HEK293 (cell line): ENCODE data around the gene ACTL6B.
"Not testable (repeated sequence)": the region's sequence is repeated elsewhere in the genome, so short reads cannot be mapped to it uniquely, and the experiment has no call there.

Experiments used
- CTCF ChIA-PET: fragments of 350-600 bp; formaldehyde crosslinking; extraction: SDS; loops from one replicate; lab custom pipeline; 2021; ENCODE audit warnings: antibody characterized with exemption; lab: Yijun Ruan, JAX
- POLR2A ChIA-PET: fragments of 300-600 bp; formaldehyde crosslinking; extraction: SDS; loops from one replicate; lab custom pipeline; 2020; ENCODE audit warnings: antibody characterized with exemption, inconsistent platforms; lab: Yijun Ruan, JAX
- H3K27ac ChIP-seq: fragments of 200-500 bp; sonication (Bioruptor generic); 2 replicates; pipeline ENCODE4 v1.5.1; 2014; ENCODE audit warnings: low read depth, low read length, control low read depth, inconsistent platforms; ENCODE audit errors: extremely low read depth
- H3K36me3 ChIP-seq, 2 experiments: fragments of 200-500 bp in 1 of 2; sonication (Bioruptor generic) in 1 of 2; 1 replicate in 1 of 2; 2 replicates in 1 of 2; pipeline ENCODE4 v1.5.1; 2014 to 2017; ENCODE audit warnings: inconsistent platforms in 2 of 2, low read length in 2 of 2; ENCODE audit not compliant: control insufficient read depth in 2 of 2, insufficient read depth in 1 of 2
- H3K4me1 ChIP-seq: fragments of 200-500 bp; sonication (Bioruptor generic); 2 replicates; pipeline ENCODE4 v1.5.1; 2014; ENCODE audit warnings: mild to moderate bottlenecking, low read length, inconsistent platforms; ENCODE audit not compliant: control insufficient read depth, insufficient read depth
- H3K4me3 ChIP-seq: 2 replicates; pipeline ENCODE4 v1.5.1; 2011; ENCODE audit warnings: low read depth, mild to moderate bottlenecking, control low read depth, low read length, moderate library complexity
- H3K9me3 ChIP-seq: fragments of 200-500 bp; sonication (Bioruptor generic); 2 replicates; pipeline ENCODE4 v1.5.1; 2014; ENCODE audit warnings: low read depth, low read length, inconsistent platforms; ENCODE audit not compliant: control insufficient read depth, insufficient read depth
- FEZF1 ChIP-seq: fragments of 450-650 bp; formaldehyde crosslinking; IDR thresholded peaks from 2 replicates; pipeline ENCODE4 v1.5.1; 2016; ENCODE audit warnings: missing biosample characterization, missing genetic modification characterization
- HOXC10 ChIP-seq: sonication (generic); formaldehyde crosslinking; IDR thresholded peaks from 2 replicates; pipeline ENCODE4 v1.8.1; 2023; ENCODE audit warnings: mild to moderate bottlenecking, missing genetic modification reagents
- HOXD13 ChIP-seq: sonication (generic); formaldehyde crosslinking; IDR thresholded peaks from 2 replicates; pipeline ENCODE4 v1.8.0; 2022; ENCODE audit warnings: missing genetic modification reagents, borderline replicate concordance
- SCRT1 ChIP-seq: fragments of 450-650 bp; formaldehyde crosslinking; IDR thresholded peaks from 2 replicates; pipeline ENCODE4 v1.5.1; 2016; ENCODE audit warnings: missing biosample characterization, missing genetic modification characterization, borderline replicate concordance
- ZBTB8A ChIP-seq: fragments of 450-650 bp; formaldehyde crosslinking; IDR thresholded peaks from 2 replicates; pipeline ENCODE4 v1.5.1; 2016; ENCODE audit warnings: missing biosample characterization, missing genetic modification characterization
- ZNF146 ChIP-seq: fragments of 450-650 bp; formaldehyde crosslinking; IDR thresholded peaks from 2 replicates; pipeline ENCODE4 v1.5.1; 2016; ENCODE audit warnings: missing biosample characterization, missing genetic modification characterization
- ZNF157 ChIP-seq: fragments of 450-650 bp; formaldehyde crosslinking; IDR thresholded peaks from 2 replicates; pipeline ENCODE4 v1.5.1; 2016; ENCODE audit warnings: missing biosample characterization, missing genetic modification characterization
- ZNF404 ChIP-seq: fragments of 450-650 bp; formaldehyde crosslinking; IDR thresholded peaks from 2 replicates; pipeline ENCODE4 v1.5.1; 2017; ENCODE audit warnings: missing biosample characterization, missing genetic modification characterization
- ZNF473 ChIP-seq: fragments of 450-650 bp; formaldehyde crosslinking; IDR thresholded peaks from 2 replicates; pipeline ENCODE4 v1.5.1; 2017; ENCODE audit warnings: missing biosample characterization, missing genetic modification characterization
- ZNF521 ChIP-seq: fragments of 450-650 bp; formaldehyde crosslinking; IDR thresholded peaks from 2 replicates; pipeline ENCODE4 v1.5.1; 2017; ENCODE audit warnings: missing biosample characterization, mild to moderate bottlenecking, missing genetic modification characterization
- ZNF561 ChIP-seq: fragments of 450-650 bp; IDR thresholded peaks from 2 replicates; pipeline ENCODE4 v1.5.1; 2018; ENCODE audit warnings: missing biosample characterization, missing genetic modification characterization, borderline replicate concordance
- ZNF664 ChIP-seq: fragments of 450-650 bp; formaldehyde crosslinking; IDR thresholded peaks from 2 replicates; pipeline ENCODE4 v1.5.1; 2016; ENCODE audit warnings: missing biosample characterization, missing genetic modification characterization
- ZNF777 ChIP-seq: fragments of 450-650 bp; formaldehyde crosslinking; IDR thresholded peaks from 2 replicates; pipeline ENCODE4 v1.5.1; 2017; ENCODE audit warnings: missing biosample characterization, missing genetic modification characterization, borderline replicate concordance
- ZNF785 ChIP-seq: fragments of 450-650 bp; formaldehyde crosslinking; IDR thresholded peaks from 2 replicates; pipeline ENCODE4 v1.5.1; 2016; ENCODE audit warnings: missing biosample characterization, missing genetic modification characterization
- TF ChIP-seq, protein P1 (sequence below): fragments of 450-650 bp; formaldehyde crosslinking; conservative IDR thresholded peaks from 2 replicates; pipeline ENCODE4 v1.5.1; 2016; ENCODE audit warnings: low read depth, missing biosample characterization, missing genetic modification characterization
- TF ChIP-seq, protein P2 (sequence below): fragments of 450-650 bp; formaldehyde crosslinking; IDR thresholded peaks from 2 replicates; pipeline ENCODE4 v1.5.1; 2016; ENCODE audit warnings: missing biosample characterization, missing genetic modification characterization, low read depth

ACTL6B gene

DNA sequence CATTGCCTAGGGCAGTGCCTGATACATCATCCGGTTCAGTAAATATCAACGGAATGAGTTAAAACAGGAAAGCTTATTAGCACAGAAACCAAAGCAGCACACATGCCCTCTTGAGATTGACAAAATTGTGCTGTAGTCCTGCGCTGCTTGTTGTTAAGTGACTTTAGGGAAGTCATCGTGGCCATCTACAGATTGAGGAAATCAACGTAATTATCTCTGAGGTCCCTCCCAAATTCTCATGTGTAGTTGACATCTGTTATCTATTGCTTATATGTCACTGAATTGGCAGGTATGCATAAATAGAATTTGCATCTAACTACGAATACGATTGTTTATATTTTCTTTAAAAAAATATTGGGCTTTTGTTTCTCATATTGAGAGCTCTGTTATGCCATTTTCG lies 13.8 kb upstream of the ACTL6B start (continued):
- TF ChIP-seq, protein P1, sequence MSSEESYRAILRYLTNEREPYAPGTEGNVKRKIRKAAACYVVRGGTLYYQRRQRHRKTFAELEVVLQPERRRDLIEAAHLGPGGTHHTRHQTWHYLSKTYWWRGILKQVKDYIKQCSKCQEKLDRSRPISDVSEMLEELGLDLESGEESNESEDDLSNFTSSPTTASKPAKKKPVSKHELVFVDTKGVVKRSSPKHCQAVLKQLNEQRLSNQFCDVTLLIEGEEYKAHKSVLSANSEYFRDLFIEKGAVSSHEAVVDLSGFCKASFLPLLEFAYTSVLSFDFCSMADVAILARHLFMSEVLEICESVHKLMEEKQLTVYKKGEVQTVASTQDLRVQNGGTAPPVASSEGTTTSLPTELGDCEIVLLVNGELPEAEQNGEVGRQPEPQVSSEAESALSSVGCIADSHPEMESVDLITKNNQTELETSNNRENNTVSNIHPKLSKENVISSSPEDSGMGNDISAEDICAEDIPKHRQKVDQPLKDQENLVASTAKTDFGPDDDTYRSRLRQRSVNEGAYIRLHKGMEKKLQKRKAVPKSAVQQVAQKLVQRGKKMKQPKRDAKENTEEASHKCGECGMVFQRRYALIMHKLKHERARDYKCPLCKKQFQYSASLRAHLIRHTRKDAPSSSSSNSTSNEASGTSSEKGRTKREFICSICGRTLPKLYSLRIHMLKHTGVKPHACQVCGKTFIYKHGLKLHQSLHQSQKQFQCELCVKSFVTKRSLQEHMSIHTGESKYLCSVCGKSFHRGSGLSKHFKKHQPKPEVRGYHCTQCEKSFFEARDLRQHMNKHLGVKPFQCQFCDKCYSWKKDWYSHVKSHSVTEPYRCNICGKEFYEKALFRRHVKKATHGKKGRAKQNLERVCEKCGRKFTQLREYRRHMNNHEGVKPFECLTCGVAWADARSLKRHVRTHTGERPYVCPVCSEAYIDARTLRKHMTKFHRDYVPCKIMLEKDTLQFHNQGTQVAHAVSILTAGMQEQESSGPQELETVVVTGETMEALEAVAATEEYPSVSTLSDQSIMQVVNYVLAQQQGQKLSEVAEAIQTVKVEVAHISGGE = no peak
- TF ChIP-seq ZNF777 (no peak), ZNF157 (tag by site-specific recombination) (no peak)
- TF ChIP-seq, protein P2, sequence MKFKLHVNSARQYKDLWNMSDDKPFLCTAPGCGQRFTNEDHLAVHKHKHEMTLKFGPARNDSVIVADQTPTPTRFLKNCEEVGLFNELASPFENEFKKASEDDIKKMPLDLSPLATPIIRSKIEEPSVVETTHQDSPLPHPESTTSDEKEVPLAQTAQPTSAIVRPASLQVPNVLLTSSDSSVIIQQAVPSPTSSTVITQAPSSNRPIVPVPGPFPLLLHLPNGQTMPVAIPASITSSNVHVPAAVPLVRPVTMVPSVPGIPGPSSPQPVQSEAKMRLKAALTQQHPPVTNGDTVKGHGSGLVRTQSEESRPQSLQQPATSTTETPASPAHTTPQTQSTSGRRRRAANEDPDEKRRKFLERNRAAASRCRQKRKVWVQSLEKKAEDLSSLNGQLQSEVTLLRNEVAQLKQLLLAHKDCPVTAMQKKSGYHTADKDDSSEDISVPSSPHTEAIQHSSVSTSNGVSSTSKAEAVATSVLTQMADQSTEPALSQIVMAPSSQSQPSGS = no peak
- TF ChIP-seq, all 188 proteins: peak for 0

DNA sequence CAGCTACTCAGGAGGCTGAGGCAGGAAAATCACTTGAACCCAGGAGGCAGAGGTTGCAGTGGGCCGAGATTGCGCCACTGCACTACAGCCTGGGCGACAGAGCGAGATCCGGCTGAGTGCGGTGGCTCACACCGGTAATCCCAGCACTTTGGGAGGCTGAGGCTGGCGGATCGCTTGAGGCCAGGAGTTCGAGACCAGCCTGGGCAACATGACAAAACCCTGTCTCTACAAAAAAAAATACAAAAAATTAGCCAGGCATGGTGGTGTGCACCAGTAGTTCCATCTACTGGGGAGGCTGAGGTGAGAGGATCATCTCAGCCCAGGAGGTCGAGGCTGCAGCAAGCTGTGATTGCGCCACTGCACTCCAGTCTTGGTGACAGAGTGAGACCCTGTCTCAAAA lies 12.9 kb upstream of the ACTL6B start:
- POLR2A ChIA-PET, H3K27ac ChIP-seq, H3K4me1 ChIP-seq, H3K9me3 ChIP-seq, H3K36me3 ChIP-seq, H3K4me3 ChIP-seq, CTCF ChIA-PET: not testable (repeated sequence)

DNA sequence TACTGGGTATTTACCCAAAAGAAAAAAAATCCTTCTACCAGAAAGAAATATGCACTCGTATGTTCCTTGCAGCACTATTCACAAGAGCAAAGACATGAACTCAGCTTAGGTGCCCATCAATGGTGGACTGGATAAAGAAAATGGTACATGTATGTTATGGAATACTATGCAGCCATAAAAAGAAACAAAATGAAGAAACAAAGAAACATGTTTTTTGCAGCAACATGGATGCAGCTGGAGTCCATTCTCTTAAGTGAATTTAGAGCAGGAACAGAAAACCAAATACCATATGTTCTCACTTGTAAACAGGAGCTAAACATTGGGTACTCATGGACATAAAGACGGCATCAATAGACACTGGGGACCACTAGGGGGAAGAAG lies 11.8 kb upstream of the ACTL6B start:
- TF ChIP-seq ZNF404 (tag by site-specific recombination) = no peak
- peak; percentile 67 for TF ChIP-seq ZNF146 (tag by site-specific recombination)
- no peak for TF ChIP-seq ZNF785 (tag by site-specific recombination)
- no peak for TF ChIP-seq ZNF561
- TF ChIP-seq HOXD13 (CRISPR knock-in tag) = no peak
- TF ChIP-seq, all 188 proteins: peak for 1
- POLR2A ChIA-PET = no interaction called here
- Histone ChIP-seq H3K36me3 (no peaks in the 10 kb centered on the region; a peak in 1 of 3 replicates), H3K9me3 (no peaks in the 10 kb centered on the region), H3K4me1 (no peaks in the 10 kb centered on the region), H3K4me3 (no peak overlapping the region), H3K27ac (no peak overlapping the region)
- CTCF ChIA-PET = interaction anchor here (0.6 to 2.0 kb wide), 2 partner anchors 33 to 57 kb away, joined by 5 to 9 read pairs; no protein-coding TSS in a partner anchor

DNA sequence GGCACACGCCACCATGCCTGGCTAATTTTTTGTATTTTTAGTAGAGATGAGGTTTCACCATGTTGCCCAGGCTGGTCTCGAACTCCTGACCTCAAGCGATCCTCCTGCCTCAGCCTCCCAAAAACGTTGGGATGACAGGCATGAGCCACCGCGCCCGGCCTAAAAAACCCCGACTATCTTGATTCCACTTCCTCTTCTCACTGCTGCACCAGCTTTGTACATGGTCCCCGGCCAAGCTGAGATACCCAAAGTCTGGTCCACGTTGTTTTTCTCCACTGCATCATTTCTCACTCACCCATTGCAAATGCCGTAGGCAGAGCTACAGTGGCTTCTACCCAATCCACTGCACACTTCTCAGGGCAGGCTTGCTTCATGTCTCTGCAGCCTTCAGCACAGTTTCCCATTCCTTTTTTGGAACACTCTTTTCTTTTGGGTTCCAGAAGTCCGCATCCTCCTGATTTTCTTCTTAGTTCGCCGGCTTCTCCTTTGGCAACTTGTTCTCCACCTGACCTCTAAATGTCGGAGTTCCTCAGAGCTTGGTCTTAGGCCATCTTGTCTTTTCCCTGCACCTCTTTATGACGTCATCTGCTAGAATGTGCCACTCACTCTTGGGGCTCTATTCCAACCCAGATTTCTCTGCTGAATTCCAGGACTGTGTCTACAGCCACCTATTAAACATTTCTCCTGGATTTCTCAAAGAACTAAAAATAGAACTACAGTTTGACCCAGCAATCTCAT lies 11.3 kb upstream of the ACTL6B start:
- CTCF ChIA-PET = interaction anchor here (0.6 to 2.0 kb wide), 2 partner anchors 34 to 58 kb away, joined by 5 to 9 read pairs; no protein-coding TSS in a partner anchor
- Histone ChIP-seq H3K4me3 (no peak overlapping the region), H3K36me3 (no peaks in the 10 kb centered on the region; a peak in 1 of 3 replicates), H3K27ac (no peak overlapping the region), H3K9me3 (no peaks in the 10 kb centered on the region), H3K4me1 (no peaks in the 10 kb centered on the region)
- POLR2A ChIA-PET = no interaction called here
- TF ChIP-seq FEZF1 (tag by site-specific recombination) (no peak), SCRT1 (tag by site-specific recombination) (no peak), ZNF664 (tag by site-specific recombination) (no peak), ZNF473 (tag by site-specific recombination) (no peak), HOXC10 (CRISPR knock-in tag) (no peak), ZBTB8A (tag by site-specific recombination) (no peak), ZNF521 (tag by site-specific recombination) (no peak)
